Measurements from ENCODE around the gene COMMD9. TPM values are rescaled to one million over a fixed set of nuclear protein-coding genes. Genes with fewer than 3 reads are reported as not detected.

The COMMD9 gene
- total RNA-seq, 1 donor = 50.9 TPM

DNA sequence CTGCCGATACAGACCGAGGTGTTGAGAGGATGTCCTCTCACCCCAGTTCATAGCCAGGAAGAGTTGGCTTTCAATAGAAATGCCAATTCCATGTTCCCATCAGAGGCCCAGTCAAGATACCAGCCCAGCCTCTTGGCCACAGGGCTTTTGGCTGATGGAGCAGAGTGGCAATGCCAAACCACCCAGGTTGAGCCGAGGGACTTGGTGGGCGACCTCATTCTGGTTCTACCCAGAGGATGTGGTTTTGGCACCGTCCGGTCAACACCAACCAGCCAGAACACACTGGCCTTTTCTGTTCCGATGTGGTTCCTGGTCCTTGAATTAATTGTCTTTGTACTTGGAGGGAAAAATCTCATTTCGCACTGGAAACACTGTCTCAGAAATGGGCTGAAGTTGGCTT, 60.5 kb downstream of the COMMD9 start:
- DNase-seq (ENCODE audit: low read depth in 2 of 3, low spot score in 2 of 3) = no peak

DNA sequence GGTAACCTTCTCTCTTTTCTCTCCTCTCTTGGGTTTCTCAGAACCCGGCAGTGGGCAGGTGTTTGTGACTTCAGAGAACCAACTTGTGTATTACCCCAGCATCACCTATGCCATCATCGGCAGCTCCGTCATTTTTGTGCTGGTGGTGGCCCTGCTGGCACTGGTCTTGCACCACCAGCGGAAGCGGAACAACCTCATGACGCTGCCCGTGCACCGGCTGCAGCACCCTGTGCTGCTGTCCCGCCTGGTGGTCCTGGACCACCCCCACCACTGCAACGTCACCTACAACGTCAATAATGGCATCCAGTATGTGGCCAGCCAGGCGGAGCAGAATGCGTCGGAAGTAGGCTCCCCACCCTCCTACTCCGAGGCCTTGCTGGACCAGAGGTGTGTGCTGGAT, 62.2 kb downstream of the COMMD9 start:
- DNase-seq (ENCODE audit: low read depth in 2 of 3, low spot score in 2 of 3) = no peak

DNA sequence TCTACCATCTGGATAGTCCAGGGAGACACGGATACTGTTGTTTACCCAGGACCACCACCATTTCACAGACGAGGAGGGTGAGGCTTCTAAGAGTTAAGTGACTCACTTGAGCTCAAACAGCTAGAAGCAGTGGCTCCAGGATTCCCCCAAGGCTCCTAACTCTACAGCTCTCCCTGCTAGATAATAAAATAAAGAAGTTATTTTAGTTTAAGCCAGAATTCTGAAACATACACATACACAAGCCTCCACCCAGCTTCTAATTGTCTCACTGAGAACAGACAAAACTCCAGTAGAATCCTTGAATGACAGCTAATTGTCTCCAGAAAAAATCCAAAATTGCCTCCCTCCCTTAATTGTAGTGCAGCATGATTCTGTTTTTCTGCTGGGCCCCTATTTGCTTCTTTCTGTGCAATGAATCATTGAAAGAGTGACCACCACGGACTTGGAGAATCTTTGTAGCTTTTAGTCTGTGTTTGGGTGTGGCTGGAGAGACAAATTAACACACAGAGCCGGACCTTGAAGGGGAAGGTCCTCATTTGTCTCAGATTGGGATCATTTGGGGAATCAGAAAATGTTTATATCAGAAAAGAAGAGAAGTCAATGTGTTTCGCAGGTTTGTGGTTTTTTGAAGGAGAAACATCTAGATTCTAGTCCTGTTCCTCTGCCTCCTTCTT, 64.9 kb downstream of the COMMD9 start:
- DNase-seq (ENCODE audit: low read depth in 2 of 3, low spot score in 2 of 3) = no peak

DNA sequence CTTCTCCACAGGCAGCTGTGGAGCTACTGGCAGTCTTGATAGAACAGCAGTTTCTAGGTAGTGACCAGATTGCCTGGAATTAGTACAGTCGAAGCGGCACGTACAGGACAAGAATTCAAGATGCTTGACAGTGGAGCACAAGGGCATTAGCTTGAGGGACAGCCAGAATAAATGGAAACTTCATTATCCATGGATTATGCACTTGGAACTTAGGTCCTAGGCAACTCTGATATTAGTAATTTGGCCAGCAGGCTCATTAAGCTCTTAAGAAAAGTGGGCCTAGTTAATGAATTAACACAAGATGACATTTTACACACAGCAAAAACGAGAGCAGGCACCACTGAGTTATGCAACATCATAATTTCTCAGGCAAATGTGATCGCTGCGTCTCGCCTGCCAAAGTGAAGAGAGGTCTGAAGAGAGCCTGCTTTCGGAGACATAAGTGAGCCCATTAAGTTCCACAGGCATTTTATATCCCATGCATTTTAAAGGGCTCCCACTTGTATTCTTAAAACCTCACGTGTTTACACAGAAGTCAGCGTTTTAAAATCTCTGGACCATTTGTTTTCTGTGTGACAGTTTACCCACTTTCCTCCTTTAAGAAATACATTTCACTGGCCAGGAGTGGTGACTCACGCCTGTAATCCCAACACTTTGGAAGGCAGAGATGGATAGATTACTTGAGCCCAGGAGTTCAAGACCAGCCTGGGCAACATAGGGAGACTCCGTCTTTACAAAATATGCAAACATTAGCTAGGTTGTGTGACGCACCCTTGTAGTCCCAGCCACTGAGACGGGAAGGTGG, 66.2 kb downstream of the COMMD9 start:
- DNase-seq (ENCODE audit: low read depth in 2 of 3, low spot score in 2 of 3) = no peak

Other genes starting within 250 kb of the COMMD9 start
- gene PRR5L, start 6.9 kb upstream of the COMMD9 start, total RNA-seq = 52.5 TPM
- gene TRAF6, start 220.8 kb upstream of the COMMD9 start, total RNA-seq = 11.3 TPM

Data from hematopoietic multipotent progenitor cell (in vitro differentiated cells).